GM11168 (cell line): ENCODE results near the gene WBP1.
"Not testable (repeated sequence)": the region's sequence is repeated elsewhere in the genome, so short reads cannot be mapped to it uniquely, and the experiment has no call there.

ENCODE experiments used
- in situ Hi-C: fragments of 300-500 bp; cut with MboI; formaldehyde crosslinking; loops from one replicate; pipeline ENCODE4 v1.12.0; 2022; ENCODE audit warnings: low sequenced_read_pairs; ENCODE audit not compliant: unreplicated experiment

Gene WBP1

DNA sequence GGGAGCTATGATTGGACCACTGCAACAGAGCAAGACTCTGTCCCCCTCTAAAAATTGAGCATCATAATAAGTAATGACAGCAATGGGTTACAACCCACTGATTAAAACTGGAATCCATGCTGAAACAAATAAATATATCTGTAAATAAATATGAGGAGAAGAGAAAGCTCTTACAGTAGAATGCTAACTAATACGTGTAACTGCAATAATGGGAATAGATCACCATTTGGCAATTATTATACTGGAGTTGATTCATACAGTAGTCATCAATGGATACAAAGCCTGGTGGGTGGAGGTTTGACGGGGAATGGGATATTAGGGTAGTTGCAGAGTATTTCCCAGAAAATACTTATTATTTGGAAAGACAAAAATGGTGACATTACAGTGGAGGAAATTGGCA lies 9.5 kb upstream of the WBP1 start:
- in situ Hi-C loops: no loop called here

DNA sequence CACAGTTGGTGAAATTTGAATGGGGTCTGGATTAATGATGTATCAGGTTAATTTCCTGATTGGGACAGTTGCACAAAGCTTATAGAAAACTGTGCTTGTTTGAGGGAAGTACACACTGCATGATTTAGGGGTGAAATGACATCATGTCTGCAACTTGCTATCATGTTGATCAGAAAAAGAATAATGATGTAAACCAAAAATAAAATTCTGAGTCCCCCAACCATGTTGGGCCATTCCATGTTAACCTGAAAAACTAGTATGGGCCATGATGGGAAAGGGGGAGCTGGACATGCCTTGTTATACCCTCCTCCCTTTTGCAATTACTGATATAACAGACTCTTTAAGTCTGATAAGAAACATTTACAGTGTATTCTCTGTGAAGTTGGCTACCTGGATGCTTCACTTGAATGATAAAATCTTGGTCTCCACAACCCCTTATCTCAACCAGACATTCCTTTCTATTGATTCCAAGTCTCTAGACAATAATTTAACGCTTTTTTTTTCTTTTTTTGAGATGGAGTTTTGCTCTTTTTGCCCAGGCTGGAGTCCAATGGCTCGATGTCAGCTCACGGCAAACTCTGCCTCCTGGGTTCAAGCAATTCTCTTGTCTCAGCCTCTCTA lies 7.6 kb upstream of the WBP1 start:
- in situ Hi-C loops: no loop called here

DNA sequence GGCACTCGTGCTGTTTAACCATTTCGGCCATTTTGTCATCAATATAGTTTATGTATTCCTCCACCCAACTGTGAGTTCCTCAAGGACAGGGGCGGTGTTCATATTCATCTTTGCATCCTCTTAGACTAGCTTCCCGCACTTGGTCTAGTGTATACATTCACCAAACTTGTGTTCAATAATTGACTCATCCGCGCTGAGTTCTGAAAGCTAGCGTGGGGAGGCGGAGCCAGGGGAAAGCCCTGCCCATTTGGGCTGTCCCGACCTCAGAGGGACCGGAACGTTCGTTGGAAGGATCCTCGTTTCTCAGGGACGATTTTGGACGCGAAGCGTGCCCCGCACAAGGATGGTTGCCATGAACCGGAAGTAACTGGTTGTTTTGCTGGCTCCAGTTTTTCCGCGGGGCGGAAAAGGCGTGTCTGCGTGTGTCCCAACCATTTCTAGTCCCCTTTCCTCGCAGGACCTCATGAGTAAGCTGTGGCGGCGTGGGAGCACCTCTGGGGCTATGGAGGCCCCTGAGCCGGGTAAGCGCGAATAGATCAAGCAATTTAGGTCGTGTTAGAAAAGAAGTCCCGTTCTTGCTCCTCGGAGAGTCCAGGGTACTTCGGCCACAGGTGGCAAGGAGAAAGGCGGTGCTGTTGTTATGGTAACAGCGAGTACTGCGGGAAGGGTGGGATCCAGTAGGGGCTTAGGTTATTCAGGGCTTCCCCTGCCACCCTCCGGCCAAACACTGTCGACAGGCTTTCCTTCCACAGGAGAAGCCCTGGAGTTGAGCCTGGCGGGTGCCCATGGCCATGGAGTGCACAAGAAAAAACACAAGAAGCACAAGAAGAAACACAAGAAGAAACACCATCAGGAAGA lies 3.4 kb upstream of the WBP1 start, which contains the start of gene INO80B:
Gene INO80B, plus strand, starts transcription at position 434 of the 858 bp plus-strand sequence. Its CDS starts 30 bp downstream, at position 464.
- in situ Hi-C loops: no loop called here

- in situ Hi-C loops: no loop called here
Observed at GRCh38 chr2:74457129-74457548, 1.1 kb upstream of the WBP1 start.

GRCh38 chr2:74457549-74458131 lies 598 bp upstream of the WBP1 start:
- in situ Hi-C loops: no loop called here

DNA sequence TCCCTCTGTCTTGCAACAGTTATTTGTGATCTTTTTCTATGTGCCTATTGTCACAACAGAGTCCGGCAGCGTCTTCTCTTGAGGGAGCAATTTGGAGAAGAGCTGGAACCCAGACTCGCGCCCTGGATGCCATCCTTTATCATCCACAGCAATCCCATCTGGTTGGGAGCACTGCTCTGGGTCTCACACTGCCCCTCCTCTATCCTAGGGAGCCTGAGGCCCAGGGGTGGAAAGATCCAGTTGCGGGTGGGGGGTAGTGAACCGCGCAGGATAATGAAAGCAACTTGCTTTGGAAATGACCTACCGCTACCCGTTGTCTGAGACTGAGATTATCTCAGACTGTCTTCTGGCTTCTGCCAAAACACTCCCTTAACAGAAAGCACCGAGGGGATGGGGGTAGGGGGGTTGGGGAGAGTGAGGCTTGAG lies 713 bp downstream of the WBP1 start:
- in situ Hi-C loops: no loop called here

DNA sequence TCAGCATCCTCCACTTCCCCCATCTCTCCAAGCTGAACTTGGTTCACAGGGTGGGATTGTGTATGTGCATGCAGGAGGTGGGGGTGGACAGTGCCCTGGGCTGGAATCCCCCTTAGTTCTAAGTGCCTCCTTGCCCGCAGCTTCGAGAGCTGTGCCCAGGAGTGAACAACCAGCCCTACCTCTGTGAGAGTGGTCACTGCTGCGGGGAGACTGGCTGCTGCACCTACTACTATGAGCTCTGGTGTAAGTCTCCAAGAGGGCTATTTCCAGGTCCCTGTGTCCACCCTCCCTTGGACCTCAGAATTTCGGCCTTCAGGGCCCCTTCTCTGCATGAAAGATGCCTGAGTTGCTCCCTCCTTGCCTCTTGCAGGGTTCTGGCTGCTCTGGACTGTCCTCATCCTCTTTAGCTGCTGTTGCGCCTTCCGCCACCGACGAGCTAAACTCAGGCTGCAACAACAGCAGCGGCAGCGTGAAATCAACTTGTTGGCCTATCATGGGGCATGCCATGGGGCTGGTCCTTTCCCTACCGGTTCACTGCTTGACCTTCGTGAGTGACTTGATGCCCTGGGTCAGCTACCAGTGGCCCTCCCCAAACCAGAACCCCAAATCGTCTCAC lies 1.4 kb downstream of the WBP1 start:
- in situ Hi-C loops: not testable (repeated sequence)

DNA sequence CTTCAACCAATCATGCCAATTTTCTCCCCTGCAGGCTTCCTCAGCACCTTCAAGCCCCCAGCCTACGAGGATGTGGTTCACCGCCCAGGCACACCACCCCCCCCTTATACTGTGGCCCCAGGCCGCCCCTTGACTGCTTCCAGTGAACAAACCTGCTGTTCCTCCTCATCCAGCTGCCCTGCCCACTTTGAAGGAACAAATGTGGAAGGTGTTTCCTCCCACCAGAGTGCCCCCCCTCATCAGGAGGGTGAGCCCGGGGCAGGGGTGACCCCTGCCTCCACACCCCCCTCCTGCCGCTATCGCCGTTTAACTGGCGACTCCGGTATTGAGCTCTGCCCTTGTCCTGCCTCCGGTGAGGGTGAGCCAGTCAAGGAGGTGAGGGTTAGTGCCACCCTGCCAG lies 1.9 kb downstream of the WBP1 start:
- in situ Hi-C loops: not testable (repeated sequence)

DNA sequence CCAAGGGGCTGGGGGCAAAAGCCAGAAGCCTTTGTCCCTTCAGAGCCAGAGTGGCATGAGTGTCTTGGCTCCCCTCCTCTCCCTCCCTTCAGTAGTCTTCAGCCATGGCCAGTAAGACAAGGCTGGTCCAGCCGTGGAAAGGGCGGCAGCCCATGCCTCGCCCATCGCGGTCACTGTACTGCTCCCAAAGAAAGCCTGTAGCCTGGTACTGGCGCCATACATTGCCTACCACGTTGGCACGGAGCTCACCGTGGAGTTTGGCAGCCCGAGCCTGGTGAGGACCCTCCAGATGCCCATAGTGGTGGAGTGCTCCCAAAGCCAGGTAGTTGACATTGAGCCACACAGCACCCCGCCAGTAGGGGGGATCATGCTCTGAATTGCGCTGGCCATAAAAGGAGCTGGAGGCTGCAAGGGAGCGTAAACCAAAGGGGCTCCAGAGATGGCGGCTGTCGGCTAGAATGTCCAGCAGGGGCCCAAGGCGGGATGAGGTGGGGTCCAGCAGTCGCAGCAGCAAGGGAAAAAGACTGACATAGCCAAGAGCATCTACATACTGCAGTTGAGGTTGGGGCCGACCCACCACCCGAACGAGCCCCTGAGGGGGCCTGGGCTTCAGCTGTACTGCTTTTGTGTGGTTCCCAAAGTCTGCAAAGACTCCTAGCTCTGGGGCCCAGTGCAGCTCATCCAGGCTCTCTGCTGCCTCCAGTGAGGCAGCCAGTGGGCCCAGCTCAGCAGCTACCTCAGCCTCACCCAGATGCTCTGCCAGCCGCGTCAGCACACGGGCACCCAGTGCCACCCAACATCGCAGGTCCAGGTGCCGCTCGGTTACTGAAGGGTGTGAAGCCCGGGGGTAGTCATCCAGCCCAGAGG lies 3.2 kb downstream of the WBP1 start:
- in situ Hi-C loops: no loop called here

GRCh38 chr2:74462054-74462785 lies 4.0 kb downstream of the WBP1 start:
- in situ Hi-C loops: no loop called here

DNA sequence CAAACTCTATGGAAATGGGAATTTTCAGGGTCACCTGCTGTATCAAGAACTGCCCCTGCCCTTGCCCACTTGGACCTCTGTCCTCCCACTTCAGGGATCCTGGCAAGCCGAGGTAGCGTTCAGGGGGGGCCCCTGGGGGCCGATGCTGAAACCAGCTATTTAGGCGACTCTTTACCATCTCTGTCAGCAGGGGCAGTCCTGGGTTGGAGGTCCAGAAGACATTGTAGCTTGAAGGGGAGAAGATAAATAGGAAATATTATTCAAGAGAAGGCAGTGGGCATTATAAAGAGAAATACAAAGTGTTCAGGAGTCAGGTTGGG lies 4.5 kb downstream of the WBP1 start:
- in situ Hi-C loops: no loop called here

GRCh38 chr2:74464406-74464805 lies 6.2 kb downstream of the WBP1 start:
- in situ Hi-C loops: no loop called here

- in situ Hi-C loops: not testable (repeated sequence)
Observed at GRCh38 chr2:74470742-74471141, 12.5 kb downstream of the WBP1 start.

DNA sequence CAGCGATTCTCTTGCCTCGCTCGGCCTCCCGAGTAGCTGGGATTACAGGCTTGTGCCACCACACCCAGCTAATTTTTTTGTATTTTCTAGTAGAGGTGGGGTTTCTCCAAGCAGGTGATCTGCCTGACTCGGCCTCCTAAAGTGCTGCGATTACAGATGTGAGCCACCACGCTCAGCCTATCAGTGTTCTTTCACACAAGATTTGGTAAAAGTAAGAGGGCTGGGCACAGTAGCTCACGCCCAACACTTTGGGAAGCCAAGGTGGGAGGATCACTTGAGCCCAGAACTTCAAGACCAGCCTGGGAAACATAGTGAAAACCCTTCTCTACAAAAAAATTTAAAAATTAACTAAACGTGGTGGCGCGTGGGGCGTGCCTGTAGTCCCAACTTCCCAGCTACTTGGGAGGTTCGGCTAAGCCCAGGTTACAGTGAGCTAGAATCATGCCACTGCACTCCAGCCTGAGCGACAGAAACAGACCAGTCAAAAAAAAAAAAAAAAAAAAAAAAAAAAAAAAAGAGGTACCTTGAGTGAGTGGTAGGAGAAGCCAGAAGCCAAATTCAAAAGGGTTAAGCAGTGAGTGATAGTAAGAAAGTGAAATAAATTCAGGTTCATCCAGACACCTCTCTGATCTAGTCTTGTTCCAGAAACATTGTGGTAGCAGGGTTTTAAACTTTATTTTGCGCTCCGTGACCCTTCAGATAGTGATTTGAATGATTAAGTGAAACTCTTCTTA lies 13.3 kb downstream of the WBP1 start:
- in situ Hi-C loops: no loop called here

GRCh38 chr2:74472086-74472944 lies 14.1 kb downstream of the WBP1 start, which contains the start of gene MRPL53:
Gene MRPL53, minus strand, starts transcription at chr2:74472680. Its CDS starts 20 bp downstream, at chr2:74472660.
- in situ Hi-C loops: no loop called here

- in situ Hi-C loops: no loop called here
Observed at GRCh38 chr2:74472945-74473258, 14.7 kb downstream of the WBP1 start.

GRCh38 chr2:74474481-74474880 lies 16.2 kb downstream of the WBP1 start:
- in situ Hi-C loops: no loop called here

DNA sequence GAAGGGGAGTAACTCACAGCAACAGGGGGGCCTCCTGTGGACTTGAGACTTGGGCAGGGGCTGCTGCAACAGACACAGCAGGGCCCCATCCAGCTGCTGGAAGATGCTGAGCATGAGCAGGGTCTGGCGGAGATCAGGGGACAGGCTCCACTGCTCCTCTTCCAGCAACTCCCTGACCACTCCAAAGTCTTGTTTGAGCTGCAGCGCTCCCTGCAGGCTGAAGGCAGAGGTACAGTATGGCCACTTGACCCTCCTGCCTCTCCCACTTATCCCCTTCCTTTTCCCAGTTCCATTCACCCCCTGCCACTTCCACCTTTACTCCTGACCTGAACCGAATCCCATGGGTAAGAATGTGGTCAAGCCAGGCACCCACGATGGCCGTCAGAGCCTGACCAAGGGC lies 16.7 kb downstream of the WBP1 start:
- in situ Hi-C loops: no loop called here
